ENCODE data around the gene GBP5.

GBP5 gene

GRCh38 chr1:89298461-89298860, 25.8 kb upstream of the GBP5 start:
- Histone ChIP-seq H3K18ac (ENCODE audit: low read depth in 1 of 2, low read length in 2 of 2) (no peak overlapping the region), H3K9me3 (ENCODE audit: control insufficient read depth, low read length) (no peaks in the 10 kb centered on the region), H2BK120ac (ENCODE audit: low read depth, low read length) (no peak overlapping the region), H2AK5ac (ENCODE audit: low read length, severe bottlenecking) (no peak overlapping the region), H3K4ac (ENCODE audit: low read depth in 1 of 2, low read length in 2 of 2) (no peak overlapping the region), H4K91ac (ENCODE audit: low read length) (no peak overlapping the region), H3K14ac (ENCODE audit: low read length in 2 of 2) (no peak overlapping the region), H3K27me3 (ENCODE audit: control insufficient read depth in 1 of 2, insufficient read depth in 1 of 2, low read length in 2 of 2) (no peaks in the 10 kb centered on the region), H2BK12ac (ENCODE audit: low read length in 2 of 2) (no peak overlapping the region), H2BK15ac (ENCODE audit: low read depth, poor library complexity, severe bottlenecking) (no peak overlapping the region), H2BK5ac (ENCODE audit: low read depth, low read length, poor library complexity, severe bottlenecking) (no peak overlapping the region), H4K8ac (ENCODE audit: low read length) (no peak overlapping the region), H3K27ac (ENCODE audit: low read length, poor library complexity, severe bottlenecking) (no peak overlapping the region), H3K36me3 (ENCODE audit: control insufficient read depth in 1 of 2, insufficient read depth in 2 of 2, low read depth in 1 of 2, low read length in 2 of 2) (no peaks in the 10 kb centered on the region), H3K4me1 (ENCODE audit: control insufficient read depth, insufficient read depth, low read depth, low read length) (no peaks in the 10 kb centered on the region), H3K4me2 (ENCODE audit: low read length, poor library complexity, severe bottlenecking) (no peak overlapping the region), H3K23ac (ENCODE audit: low read length in 2 of 2) (no peak overlapping the region), H3K79me1 (replicated peaks; ENCODE audit: low read length, poor library complexity, severe bottlenecking) (no peaks in the 10 kb centered on the region), H2AFZ (ENCODE audit: low read depth, low read length) (no peak overlapping the region), H3K9ac (ENCODE audit: low read length) (no peak overlapping the region), H3K4me3 (ENCODE audit: insufficient read depth in 1 of 2, low read depth in 1 of 2, low read length in 2 of 2) (no peak overlapping the region)
- no peak for DNase-seq

GRCh38 chr1:89295187-89295586, 22.5 kb upstream of the GBP5 start:
- H3K4me3 ChIP-seq (ENCODE audit: insufficient read depth in 1 of 2, low read depth in 1 of 2, low read length in 2 of 2) = no peak overlapping the region
- no peak overlapping the region for H3K4ac ChIP-seq (ENCODE audit: low read depth in 1 of 2, low read length in 2 of 2)
- H3K4me2 ChIP-seq (ENCODE audit: low read length, poor library complexity, severe bottlenecking) = no peak overlapping the region
- no peak overlapping the region for H4K8ac ChIP-seq (ENCODE audit: low read length)
- no peak overlapping the region for H2BK15ac ChIP-seq (ENCODE audit: low read depth, poor library complexity, severe bottlenecking)
- no peaks in the 10 kb centered on the region for H3K4me1 ChIP-seq (ENCODE audit: control insufficient read depth, insufficient read depth, low read depth, low read length)
- H3K36me3 ChIP-seq (ENCODE audit: control insufficient read depth in 1 of 2, insufficient read depth in 2 of 2, low read depth in 1 of 2, low read length in 2 of 2) = no peaks in the 10 kb centered on the region
- H4K91ac ChIP-seq (ENCODE audit: low read length) = no peak overlapping the region
- H3K27ac ChIP-seq (ENCODE audit: low read length, poor library complexity, severe bottlenecking) = no peak overlapping the region
- WGBS = no CpG with 5 or more reads among the region's 1 CpG
- H3K9ac ChIP-seq (ENCODE audit: low read length) = no peak overlapping the region
- no peak overlapping the region for H3K23ac ChIP-seq (ENCODE audit: low read length in 2 of 2)
- H3K18ac ChIP-seq (ENCODE audit: low read depth in 1 of 2, low read length in 2 of 2) = no peak overlapping the region
- no peak overlapping the region for H2AFZ ChIP-seq (ENCODE audit: low read depth, low read length)
- no peaks in the 10 kb centered on the region for H3K9me3 ChIP-seq (ENCODE audit: control insufficient read depth, low read length)
- no peak overlapping the region for H2BK5ac ChIP-seq (ENCODE audit: low read depth, low read length, poor library complexity, severe bottlenecking)
- H2AK5ac ChIP-seq (ENCODE audit: low read length, severe bottlenecking) = no peak overlapping the region
- no peak overlapping the region for H2BK12ac ChIP-seq (ENCODE audit: low read length in 2 of 2)
- no peak overlapping the region for H3K14ac ChIP-seq (ENCODE audit: low read length in 2 of 2)
- H3K79me1 ChIP-seq (replicated peaks; ENCODE audit: low read length, poor library complexity, severe bottlenecking) = no peaks in the 10 kb centered on the region
- no peak overlapping the region for H2BK120ac ChIP-seq (ENCODE audit: low read depth, low read length)
- DNase-seq = no peak
- no peaks in the 10 kb centered on the region for H3K27me3 ChIP-seq (ENCODE audit: control insufficient read depth in 1 of 2, insufficient read depth in 1 of 2, low read length in 2 of 2)

DNA sequence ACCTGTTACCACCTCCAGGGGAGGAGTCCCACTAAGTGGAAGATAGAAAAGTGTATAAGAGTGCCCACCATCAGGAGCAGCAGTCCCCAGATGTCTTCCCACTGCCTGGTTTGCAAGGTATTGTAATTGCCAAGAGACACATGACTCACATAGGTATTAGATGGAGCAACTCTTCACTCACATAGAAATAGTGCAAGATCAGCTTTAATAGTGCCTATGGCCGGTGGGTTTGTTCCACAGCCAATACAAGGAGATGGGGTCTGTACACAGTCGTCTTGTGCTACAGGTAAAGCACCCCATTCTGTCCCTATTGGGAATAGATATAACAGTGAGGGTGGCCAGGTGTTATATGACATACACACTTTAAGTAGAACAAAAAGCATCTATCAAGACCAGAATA, 18.6 kb upstream of the GBP5 start:
- Histone ChIP-seq H2BK15ac (ENCODE audit: low read depth, poor library complexity, severe bottlenecking) (no peak overlapping the region), H3K9ac (ENCODE audit: low read length) (no peak overlapping the region), H2AFZ (ENCODE audit: low read depth, low read length) (no peak overlapping the region), H3K4me3 (ENCODE audit: insufficient read depth in 1 of 2, low read depth in 1 of 2, low read length in 2 of 2) (no peak overlapping the region), H2BK5ac (ENCODE audit: low read depth, low read length, poor library complexity, severe bottlenecking) (no peak overlapping the region), H3K27me3 (ENCODE audit: control insufficient read depth in 1 of 2, insufficient read depth in 1 of 2, low read length in 2 of 2) (no peaks in the 10 kb centered on the region), H2AK5ac (ENCODE audit: low read length, severe bottlenecking) (no peak overlapping the region), H4K8ac (ENCODE audit: low read length) (no peak overlapping the region), H3K14ac (ENCODE audit: low read length in 2 of 2) (no peak overlapping the region), H3K79me1 (replicated peaks; ENCODE audit: low read length, poor library complexity, severe bottlenecking) (no peaks in the 10 kb centered on the region), H2BK12ac (ENCODE audit: low read length in 2 of 2) (no peak overlapping the region), H3K23ac (ENCODE audit: low read length in 2 of 2) (no peak overlapping the region), H3K4me2 (ENCODE audit: low read length, poor library complexity, severe bottlenecking) (no peak overlapping the region), H3K27ac (ENCODE audit: low read length, poor library complexity, severe bottlenecking) (no peak overlapping the region), H3K18ac (ENCODE audit: low read depth in 1 of 2, low read length in 2 of 2) (no peak overlapping the region), H2BK120ac (ENCODE audit: low read depth, low read length) (no peak overlapping the region), H3K36me3 (ENCODE audit: control insufficient read depth in 1 of 2, insufficient read depth in 2 of 2, low read depth in 1 of 2, low read length in 2 of 2) (no peaks in the 10 kb centered on the region), H4K91ac (ENCODE audit: low read length) (no peak overlapping the region), H3K9me3 (ENCODE audit: control insufficient read depth, low read length) (no peaks in the 10 kb centered on the region), H3K4ac (ENCODE audit: low read depth in 1 of 2, low read length in 2 of 2) (no peak overlapping the region), H3K4me1 (ENCODE audit: control insufficient read depth, insufficient read depth, low read depth, low read length) (no peaks in the 10 kb centered on the region)
- 100% methylated on average over 1 of the region's 2 CpGs for WGBS
- DNase-seq = no peak

DNA sequence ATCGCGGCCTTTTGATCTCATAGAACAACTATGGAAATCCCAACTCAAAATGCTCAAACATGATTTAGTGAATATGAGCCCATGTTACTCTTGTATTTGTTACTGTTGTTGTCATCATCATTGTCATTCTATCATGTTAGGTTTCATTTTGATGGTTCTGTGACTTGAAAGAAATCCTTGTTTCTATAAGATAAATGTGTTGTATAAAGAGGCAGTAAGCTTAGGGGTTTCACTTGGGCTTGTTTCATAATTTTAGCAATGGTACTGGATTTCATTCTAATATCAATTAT, 15.3 kb upstream of the GBP5 start:
- H3K4me2 ChIP-seq (ENCODE audit: low read length, poor library complexity, severe bottlenecking) = no peak overlapping the region
- H4K8ac ChIP-seq (ENCODE audit: low read length) = no peak overlapping the region
- H3K14ac ChIP-seq (ENCODE audit: low read length in 2 of 2) = no peak overlapping the region
- no peaks in the 10 kb centered on the region for H3K27me3 ChIP-seq (ENCODE audit: control insufficient read depth in 1 of 2, insufficient read depth in 1 of 2, low read length in 2 of 2)
- H3K18ac ChIP-seq (ENCODE audit: low read depth in 1 of 2, low read length in 2 of 2) = no peak overlapping the region
- no peak overlapping the region for H3K4me3 ChIP-seq (ENCODE audit: insufficient read depth in 1 of 2, low read depth in 1 of 2, low read length in 2 of 2)
- H3K9ac ChIP-seq (ENCODE audit: low read length) = no peak overlapping the region
- no peak overlapping the region for H3K23ac ChIP-seq (ENCODE audit: low read length in 2 of 2)
- H2BK120ac ChIP-seq (ENCODE audit: low read depth, low read length) = no peak overlapping the region
- H2BK12ac ChIP-seq (ENCODE audit: low read length in 2 of 2) = no peak overlapping the region
- H3K9me3 ChIP-seq (ENCODE audit: control insufficient read depth, low read length) = no peaks in the 10 kb centered on the region
- H2BK5ac ChIP-seq (ENCODE audit: low read depth, low read length, poor library complexity, severe bottlenecking) = no peak overlapping the region
- H2BK15ac ChIP-seq (ENCODE audit: low read depth, poor library complexity, severe bottlenecking) = no peak overlapping the region
- no peak overlapping the region for H3K27ac ChIP-seq (ENCODE audit: low read length, poor library complexity, severe bottlenecking)
- no peaks in the 10 kb centered on the region for H3K4me1 ChIP-seq (ENCODE audit: control insufficient read depth, insufficient read depth, low read depth, low read length)
- no peak overlapping the region for H3K4ac ChIP-seq (ENCODE audit: low read depth in 1 of 2, low read length in 2 of 2)
- no peak overlapping the region for H4K91ac ChIP-seq (ENCODE audit: low read length)
- no peaks in the 10 kb centered on the region for H3K79me1 ChIP-seq (replicated peaks; ENCODE audit: low read length, poor library complexity, severe bottlenecking)
- DNase-seq = no peak
- no CpG with 5 or more reads among the region's 2 CpGs for WGBS
- no peak overlapping the region for H2AK5ac ChIP-seq (ENCODE audit: low read length, severe bottlenecking)
- H3K36me3 ChIP-seq (ENCODE audit: control insufficient read depth in 1 of 2, insufficient read depth in 2 of 2, low read depth in 1 of 2, low read length in 2 of 2) = no peaks in the 10 kb centered on the region
- no peak overlapping the region for H2AFZ ChIP-seq (ENCODE audit: low read depth, low read length)

Data from mesenchymal stem cell (in vitro differentiated cells and primary cell).